ENCODE data around the gene EXOSC7.

GRCh38 chr3:44926921-44927320, 49.1 kb upstream of the EXOSC7 start:
- TF ChIP-seq CTCF (IDR thresholded peaks at IDR 0.05) (no peak), POLR2A (IDR thresholded peaks at IDR 0.05) (no peak)

Data from adrenal gland (tissue), 5 donors.